ENCODE measurements around the gene DOCK3.

DNA sequence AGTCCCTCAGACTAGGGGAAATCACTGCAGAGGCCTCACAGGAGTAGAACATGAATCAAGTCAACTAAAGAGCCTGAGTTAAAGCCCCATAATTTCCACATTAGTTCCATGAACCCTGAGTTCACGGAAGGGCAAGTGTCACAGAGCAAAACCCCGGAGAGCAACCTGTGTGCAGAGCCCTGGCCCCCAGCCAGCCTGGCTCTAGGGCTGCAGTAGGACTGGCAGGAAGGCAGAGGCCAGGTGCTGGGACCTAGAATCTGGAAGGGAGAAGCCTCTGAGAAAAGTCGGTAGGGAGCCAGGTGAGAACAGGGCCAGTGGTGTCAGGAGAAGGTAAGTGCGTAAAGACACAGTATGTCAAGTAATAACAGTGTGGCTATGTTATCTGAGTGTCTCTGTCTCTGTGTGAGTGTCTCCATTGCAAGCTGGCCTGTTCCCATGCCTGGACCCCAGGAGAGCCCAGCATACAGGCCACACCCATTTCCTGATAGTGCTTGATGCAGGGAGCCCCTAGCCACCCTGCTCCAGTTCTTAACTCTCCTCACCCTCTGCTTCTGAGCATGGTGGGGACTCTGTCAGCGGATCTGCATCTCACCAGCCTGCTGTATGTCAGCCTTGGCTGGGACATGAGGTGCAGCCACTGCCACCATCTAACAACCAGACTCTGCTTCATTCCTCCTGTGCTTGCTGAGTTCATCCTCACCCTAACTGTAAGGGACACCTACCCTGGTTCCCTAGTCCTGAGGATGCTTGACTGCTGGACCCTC is 699.1 kb downstream of the DOCK3 start:
- TF ChIP-seq CTCF (IDR thresholded peaks at IDR 0.05) (no peak), JUN (CRISPR knock-in tag; IDR thresholded peaks at IDR 0.05) (no peak), NFYB (CRISPR knock-in tag; conservative IDR thresholded peaks at IDR 0.05; ENCODE audit: low read depth) (no peak), IRF1 (CRISPR knock-in tag; IDR thresholded peaks at IDR 0.05) (no peak), IRF2 (CRISPR knock-in tag; IDR thresholded peaks at IDR 0.05; ENCODE audit: borderline replicate concordance, low read depth) (no peak), CREM (CRISPR knock-in tag; IDR thresholded peaks at IDR 0.05) (no peak), ZNF317 (CRISPR knock-in tag; IDR thresholded peaks at IDR 0.05; ENCODE audit: borderline replicate concordance, low read depth) (no peak)
- TF ChIP-seq, protein P1, sequence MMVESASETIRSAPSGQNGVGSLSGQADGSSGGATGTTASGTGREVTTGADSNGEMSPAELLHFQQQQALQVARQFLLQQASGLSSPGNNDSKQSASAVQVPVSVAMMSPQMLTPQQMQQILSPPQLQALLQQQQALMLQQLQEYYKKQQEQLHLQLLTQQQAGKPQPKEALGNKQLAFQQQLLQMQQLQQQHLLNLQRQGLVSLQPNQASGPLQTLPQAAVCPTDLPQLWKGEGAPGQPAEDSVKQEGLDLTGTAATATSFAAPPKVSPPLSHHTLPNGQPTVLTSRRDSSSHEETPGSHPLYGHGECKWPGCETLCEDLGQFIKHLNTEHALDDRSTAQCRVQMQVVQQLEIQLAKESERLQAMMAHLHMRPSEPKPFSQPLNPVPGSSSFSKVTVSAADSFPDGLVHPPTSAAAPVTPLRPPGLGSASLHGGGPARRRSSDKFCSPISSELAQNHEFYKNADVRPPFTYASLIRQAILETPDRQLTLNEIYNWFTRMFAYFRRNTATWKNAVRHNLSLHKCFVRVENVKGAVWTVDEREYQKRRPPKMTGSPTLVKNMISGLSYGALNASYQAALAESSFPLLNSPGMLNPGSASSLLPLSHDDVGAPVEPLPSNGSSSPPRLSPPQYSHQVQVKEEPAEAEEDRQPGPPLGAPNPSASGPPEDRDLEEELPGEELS (CRISPR knock-in tag; IDR thresholded peaks at IDR 0.05): no peak
- TF ChIP-seq, protein P2, sequence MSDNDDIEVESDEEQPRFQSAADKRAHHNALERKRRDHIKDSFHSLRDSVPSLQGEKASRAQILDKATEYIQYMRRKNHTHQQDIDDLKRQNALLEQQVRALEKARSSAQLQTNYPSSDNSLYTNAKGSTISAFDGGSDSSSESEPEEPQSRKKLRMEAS (CRISPR knock-in tag; IDR thresholded peaks at IDR 0.05): no peak
- TF ChIP-seq, protein P3, sequence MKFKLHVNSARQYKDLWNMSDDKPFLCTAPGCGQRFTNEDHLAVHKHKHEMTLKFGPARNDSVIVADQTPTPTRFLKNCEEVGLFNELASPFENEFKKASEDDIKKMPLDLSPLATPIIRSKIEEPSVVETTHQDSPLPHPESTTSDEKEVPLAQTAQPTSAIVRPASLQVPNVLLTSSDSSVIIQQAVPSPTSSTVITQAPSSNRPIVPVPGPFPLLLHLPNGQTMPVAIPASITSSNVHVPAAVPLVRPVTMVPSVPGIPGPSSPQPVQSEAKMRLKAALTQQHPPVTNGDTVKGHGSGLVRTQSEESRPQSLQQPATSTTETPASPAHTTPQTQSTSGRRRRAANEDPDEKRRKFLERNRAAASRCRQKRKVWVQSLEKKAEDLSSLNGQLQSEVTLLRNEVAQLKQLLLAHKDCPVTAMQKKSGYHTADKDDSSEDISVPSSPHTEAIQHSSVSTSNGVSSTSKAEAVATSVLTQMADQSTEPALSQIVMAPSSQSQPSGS (CRISPR knock-in tag; IDR thresholded peaks at IDR 0.05; ENCODE audit: borderline replicate concordance, low read depth): no peak

Measured in WTC11 (cell line).